WTC11 (cell line): ENCODE data around the gene NDUFAF2.

Source experiments
- ATF3 ChIP-seq: sonication (generic); formaldehyde crosslinking; conservative IDR thresholded peaks from 2 replicates; pipeline ENCODE4 v1.8.1; 2022; ENCODE audit warnings: mild to moderate bottlenecking, missing genetic modification reagents
- ATF6 ChIP-seq: sonication (generic); formaldehyde crosslinking; IDR thresholded peaks from 2 replicates; pipeline ENCODE4 v1.8.1; 2023; ENCODE audit warnings: mild to moderate bottlenecking, missing genetic modification reagents
- CTCF ChIP-seq: fragments of 200-600 bp; IDR thresholded peaks from 2 replicates; pipeline ENCODE4 v1.8.0; 2022; ENCODE audit warnings: antibody characterized with exemption
- E2F1 ChIP-seq: sonication (generic); formaldehyde crosslinking; IDR thresholded peaks from 2 replicates; pipeline ENCODE4 v1.8.0; 2022; ENCODE audit warnings: mild to moderate bottlenecking, missing genetic modification reagents
- E2F4 ChIP-seq: sonication (generic); formaldehyde crosslinking; IDR thresholded peaks from 2 replicates; pipeline ENCODE4 v1.8.1; 2022; ENCODE audit warnings: low read depth, mild to moderate bottlenecking, moderate library complexity, missing genetic modification reagents, borderline replicate concordance
- NR2C2 ChIP-seq: sonication (generic); formaldehyde crosslinking; IDR thresholded peaks from 2 replicates; pipeline ENCODE4 v1.8.0; 2022; ENCODE audit warnings: mild to moderate bottlenecking, missing genetic modification reagents
- SMAD3 ChIP-seq: sonication (generic); formaldehyde crosslinking; IDR thresholded peaks from 2 replicates; pipeline ENCODE4 v1.8.0; 2022; ENCODE audit warnings: missing genetic modification reagents, mild to moderate bottlenecking, borderline replicate concordance
- SP1 ChIP-seq: sonication (generic); formaldehyde crosslinking; conservative IDR thresholded peaks from 2 replicates; pipeline ENCODE4 v1.8.1; 2022; ENCODE audit warnings: missing genetic modification reagents

GRCh38 chr5:60997721-60998120 is 52.7 kb downstream of the NDUFAF2 start:
- no peak for TF ChIP-seq SMAD3 (CRISPR knock-in tag)
- no peak for TF ChIP-seq NR2C2 (CRISPR knock-in tag)
- TF ChIP-seq CTCF: no peak
- no peak for TF ChIP-seq ATF3
- no peak for TF ChIP-seq E2F4 (CRISPR knock-in tag)
- TF ChIP-seq E2F1 (CRISPR knock-in tag): no peak
- no peak for TF ChIP-seq ATF6 (CRISPR knock-in tag)
- TF ChIP-seq SP1 (CRISPR knock-in tag): no peak
